Measurements from ENCODE around the gene MUC5B.

The MUC5B gene

DNA sequence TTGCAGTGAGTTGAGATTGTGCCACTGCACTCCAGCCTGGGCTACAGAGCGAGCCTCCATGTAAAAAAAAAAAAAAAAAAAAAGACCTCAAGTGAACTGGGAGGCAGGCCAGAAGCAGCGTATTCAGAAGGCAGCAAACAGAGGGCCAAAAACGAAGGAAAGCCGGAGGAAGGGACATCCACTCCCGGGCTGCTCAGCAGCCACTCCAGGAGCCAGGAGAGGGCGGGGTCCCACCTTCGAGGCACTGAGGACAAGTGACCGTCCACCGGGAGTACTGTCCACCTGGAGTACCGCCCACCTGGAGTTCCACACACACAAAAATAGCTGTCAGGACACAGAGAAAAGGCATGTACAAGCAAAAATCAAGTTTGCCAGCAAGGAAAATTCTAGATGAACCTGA is 81.1 kb downstream of the MUC5B start:
- TF ChIP-seq, protein P1, sequence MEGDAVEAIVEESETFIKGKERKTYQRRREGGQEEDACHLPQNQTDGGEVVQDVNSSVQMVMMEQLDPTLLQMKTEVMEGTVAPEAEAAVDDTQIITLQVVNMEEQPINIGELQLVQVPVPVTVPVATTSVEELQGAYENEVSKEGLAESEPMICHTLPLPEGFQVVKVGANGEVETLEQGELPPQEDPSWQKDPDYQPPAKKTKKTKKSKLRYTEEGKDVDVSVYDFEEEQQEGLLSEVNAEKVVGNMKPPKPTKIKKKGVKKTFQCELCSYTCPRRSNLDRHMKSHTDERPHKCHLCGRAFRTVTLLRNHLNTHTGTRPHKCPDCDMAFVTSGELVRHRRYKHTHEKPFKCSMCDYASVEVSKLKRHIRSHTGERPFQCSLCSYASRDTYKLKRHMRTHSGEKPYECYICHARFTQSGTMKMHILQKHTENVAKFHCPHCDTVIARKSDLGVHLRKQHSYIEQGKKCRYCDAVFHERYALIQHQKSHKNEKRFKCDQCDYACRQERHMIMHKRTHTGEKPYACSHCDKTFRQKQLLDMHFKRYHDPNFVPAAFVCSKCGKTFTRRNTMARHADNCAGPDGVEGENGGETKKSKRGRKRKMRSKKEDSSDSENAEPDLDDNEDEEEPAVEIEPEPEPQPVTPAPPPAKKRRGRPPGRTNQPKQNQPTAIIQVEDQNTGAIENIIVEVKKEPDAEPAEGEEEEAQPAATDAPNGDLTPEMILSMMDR (IDR thresholded peaks at IDR 0.05) = no peak
- TF ChIP-seq ZFX (IDR thresholded peaks at IDR 0.05; ENCODE audit: borderline replicate concordance) = no peak

DNA sequence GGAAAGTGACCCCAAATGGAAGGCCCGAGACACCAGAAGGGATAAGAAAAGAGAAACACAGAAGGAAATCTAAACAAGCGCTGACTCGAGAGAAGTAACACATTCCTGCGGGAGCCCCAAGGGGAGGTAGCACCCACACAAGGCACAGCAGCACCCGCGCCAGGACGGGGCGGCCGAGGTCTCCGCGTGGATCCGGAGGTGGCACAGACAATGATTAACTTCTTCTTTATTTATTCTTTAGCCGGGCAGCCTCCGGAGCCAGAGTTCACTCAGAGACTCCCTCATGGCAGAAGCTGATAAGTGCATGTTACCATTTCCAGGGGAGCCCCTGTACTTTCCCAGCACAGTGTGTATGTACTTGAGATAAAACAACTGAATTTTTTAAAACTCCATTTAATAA is 81.5 kb downstream of the MUC5B start:
- no peak for TF ChIP-seq ZFX (IDR thresholded peaks at IDR 0.05; ENCODE audit: borderline replicate concordance)
- TF ChIP-seq, protein P1 (IDR thresholded peaks at IDR 0.05) = no peak
- H3K27ac ChIP-seq = no peak overlapping the region

More for the DNA sequence above, 81.1 kb downstream of the MUC5B start:
- no peak overlapping the region for H3K27ac ChIP-seq

- TF ChIP-seq ZFX (IDR thresholded peaks at IDR 0.05; ENCODE audit: borderline replicate concordance) = no peak
- TF ChIP-seq, protein P1 (IDR thresholded peaks at IDR 0.05) = no peak
- no peak overlapping the region for H3K27ac ChIP-seq
These were observed 82.2 kb downstream of the MUC5B start for GRCh38 chr11:1305063-1305495.

DNA sequence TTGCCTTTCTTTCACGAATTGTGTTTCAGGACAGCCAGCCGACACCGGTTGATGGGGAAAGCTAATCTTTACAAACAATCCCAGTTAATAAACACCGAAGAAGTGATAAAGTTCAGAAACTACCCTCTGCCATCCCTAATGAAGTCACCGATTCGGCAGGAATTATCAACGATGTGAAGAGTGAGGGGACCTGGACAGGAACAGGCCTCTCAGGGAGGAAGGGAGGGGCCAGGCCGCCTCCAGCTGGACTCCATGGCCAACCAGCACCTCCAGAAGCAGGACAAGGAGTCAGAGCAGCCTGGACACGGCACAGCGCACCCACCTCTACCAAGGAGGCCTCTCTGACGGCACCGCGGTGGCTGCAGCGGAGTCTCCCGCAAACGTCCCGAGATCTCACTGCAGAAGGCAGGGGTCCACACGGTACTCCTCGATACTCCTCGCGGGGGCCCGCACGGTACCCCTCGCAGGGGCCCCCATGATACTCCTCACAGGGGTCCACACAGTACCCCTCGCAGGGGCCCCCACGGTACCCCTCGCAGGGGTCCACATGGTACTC is 82.7 kb downstream of the MUC5B start:
- TF ChIP-seq, protein P1 (IDR thresholded peaks at IDR 0.05) = no peak
- TF ChIP-seq ZFX (IDR thresholded peaks at IDR 0.05; ENCODE audit: borderline replicate concordance) = no peak
- no peak overlapping the region for H3K27ac ChIP-seq

DNA sequence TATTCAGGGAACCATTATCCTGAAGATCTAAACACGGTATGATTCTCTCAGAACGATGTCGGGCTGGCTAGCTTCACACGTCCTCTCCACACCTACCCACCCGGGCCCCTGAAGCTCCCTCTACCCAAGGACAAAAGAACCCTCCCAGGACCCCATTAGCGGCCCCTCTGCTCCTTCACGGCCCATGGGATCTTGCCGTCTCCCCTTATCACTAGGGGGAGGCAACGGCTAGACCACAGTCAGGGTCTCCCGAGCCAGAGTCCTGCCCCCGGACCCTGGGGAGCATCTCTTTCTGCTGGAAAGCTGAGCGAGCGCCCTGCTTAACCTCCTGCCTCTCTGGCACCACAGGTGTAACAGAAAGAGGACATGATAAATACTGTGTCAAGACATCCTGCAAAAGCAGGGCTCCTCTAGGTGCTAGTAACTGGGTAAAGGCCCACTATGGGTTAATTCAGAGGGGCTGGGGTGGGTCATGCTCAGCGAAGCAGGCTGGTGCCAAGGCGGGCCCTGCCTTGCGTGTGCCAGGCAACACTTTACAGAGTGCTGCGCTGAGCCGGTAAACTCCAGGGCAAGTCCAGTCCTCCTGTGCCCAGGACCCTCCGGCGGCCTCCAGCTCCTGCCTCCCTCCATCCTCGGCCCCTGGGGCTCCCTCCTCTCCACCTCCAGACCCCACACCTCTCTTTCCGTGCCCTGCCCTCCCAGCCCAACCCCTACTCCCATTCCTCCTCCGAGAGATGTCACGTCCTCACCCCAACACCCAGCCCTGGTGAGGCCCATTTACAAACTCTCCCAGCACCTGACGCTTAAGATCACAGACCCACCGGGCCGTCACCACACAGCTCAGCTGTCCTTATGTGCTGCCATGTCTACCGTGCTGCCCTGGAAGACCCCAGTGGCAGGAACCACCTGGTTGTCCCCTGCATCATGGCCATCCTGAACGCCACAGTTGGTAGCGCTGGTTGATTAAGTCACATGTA is 83.6 kb downstream of the MUC5B start:
- no peak for TF ChIP-seq ZFX (IDR thresholded peaks at IDR 0.05; ENCODE audit: borderline replicate concordance)
- TF ChIP-seq, protein P1 (IDR thresholded peaks at IDR 0.05) = no peak
- H3K27ac ChIP-seq = no peak overlapping the region

GRCh38 chr11:1307163-1307870 is 84.5 kb downstream of the MUC5B start:
- no peak overlapping the region for H3K27ac ChIP-seq

More at GRCh38 chr11:1307163-1307870, 84.5 kb downstream of the MUC5B start:
- TF ChIP-seq ZFX (IDR thresholded peaks at IDR 0.05; ENCODE audit: borderline replicate concordance) = no peak
- TF ChIP-seq, protein P1 (IDR thresholded peaks at IDR 0.05) = no peak
